HUES64 (cell line): Measurements from ENCODE around the gene IL18R1.

Experiments
- H3K27ac ChIP-seq: 2 replicates; pipeline ENCODE4 v1.7.0; 2013; ENCODE audit warnings: low read depth, low read length, inconsistent platforms
- H3K27me3 ChIP-seq: 2 replicates; pipeline ENCODE4 v1.6.1; 2013; ENCODE audit warnings: mild to moderate bottlenecking, low read length; ENCODE audit not compliant: insufficient read depth
- H3K36me3 ChIP-seq: 2 replicates; pipeline ENCODE4 v1.6.1; 2013; ENCODE audit warnings: mild to moderate bottlenecking, low read length; ENCODE audit not compliant: insufficient read depth
- H3K4me1 ChIP-seq: 2 replicates; pipeline ENCODE4 v1.6.1; 2013; ENCODE audit warnings: mild to moderate bottlenecking, low read length, moderate library complexity; ENCODE audit not compliant: insufficient read depth
- H3K4me3 ChIP-seq: 2 replicates; pipeline ENCODE4 v1.5.1; 2013; ENCODE audit warnings: mild to moderate bottlenecking, low read length, moderate library complexity
- H3K9ac ChIP-seq: 2 replicates; pipeline ENCODE4 v1.6.1; 2013; ENCODE audit warnings: mild to moderate bottlenecking, low read depth, low read length
- H3K9me3 ChIP-seq: 2 replicates; pipeline ENCODE4 v1.6.1; 2013; ENCODE audit warnings: low read depth, low read length; ENCODE audit not compliant: insufficient read depth
- WGBS: fragments of 150-250, 120-280 bp; methylation state at CpG from one replicate; pipeline ENCODE4 v1.1.7; 2013; ENCODE audit warnings: missing lambda C conversion rate; 5-methylcytosine and 5-hydroxymethylcytosine counted together

IL18R1 gene

GRCh38 chr2:102392096-102392495 is 36.5 kb downstream of the IL18R1 start:
- H3K9ac ChIP-seq = no peak overlapping the region
- H3K27me3 ChIP-seq = no peaks in the 10 kb centered on the region
- no peaks in the 10 kb centered on the region for H3K4me1 ChIP-seq
- WGBS = 64% methylated on average over 3 of the region's 3 CpGs
- H3K27ac ChIP-seq = no peak overlapping the region
- H3K36me3 ChIP-seq = no peaks in the 10 kb centered on the region
- no peak overlapping the region for H3K4me3 ChIP-seq
- H3K9me3 ChIP-seq = no peaks in the 10 kb centered on the region

GRCh38 chr2:102392942-102393341 is 37.3 kb downstream of the IL18R1 start:
- no peaks in the 10 kb centered on the region for H3K36me3 ChIP-seq
- H3K27me3 ChIP-seq = no peaks in the 10 kb centered on the region
- no peak overlapping the region for H3K4me3 ChIP-seq
- H3K9me3 ChIP-seq = no peaks in the 10 kb centered on the region
- WGBS = no CpG with 5 or more reads among the region's 1 CpG
- no peak overlapping the region for H3K27ac ChIP-seq
- H3K4me1 ChIP-seq = no peaks in the 10 kb centered on the region
- H3K9ac ChIP-seq = no peak overlapping the region

- Histone ChIP-seq H3K27me3 (no peaks in the 10 kb centered on the region), H3K36me3 (no peaks in the 10 kb centered on the region), H3K9ac (no peak overlapping the region), H3K4me3 (no peak overlapping the region), H3K27ac (no peak overlapping the region), H3K4me1 (no peaks in the 10 kb centered on the region), H3K9me3 (no peaks in the 10 kb centered on the region)
- WGBS = 100% methylated on average over 1 of the region's 2 CpGs
Measured at GRCh38 chr2:102396012-102396411, 40.4 kb downstream of the IL18R1 start.

DNA sequence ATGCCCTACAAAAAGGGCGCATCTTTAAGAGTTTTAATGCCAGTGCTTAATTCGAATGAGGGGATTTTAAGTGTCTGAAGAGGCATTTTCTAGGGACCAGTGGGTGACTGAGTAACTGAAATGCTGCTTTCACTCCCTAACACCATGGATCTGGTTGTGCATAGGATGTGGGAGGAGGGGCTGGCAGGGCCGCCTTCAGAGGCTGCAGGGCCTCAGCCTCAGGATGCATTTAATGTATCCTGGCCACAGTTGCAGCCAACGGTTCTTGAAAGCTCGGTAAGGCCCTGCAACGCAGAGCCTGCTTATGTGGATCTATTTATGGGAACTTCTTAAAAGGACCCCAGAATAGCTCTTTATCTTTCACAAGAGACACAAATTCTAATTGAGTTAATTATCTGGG is 41.6 kb downstream of the IL18R1 start:
- Histone ChIP-seq H3K4me3 (no peak overlapping the region), H3K9me3 (no peaks in the 10 kb centered on the region), H3K36me3 (no peaks in the 10 kb centered on the region), H3K4me1 (no peaks in the 10 kb centered on the region), H3K27me3 (no peaks in the 10 kb centered on the region), H3K9ac (no peak overlapping the region), H3K27ac (no peak overlapping the region)
- WGBS = 82% methylated on average over 6 of the region's 6 CpGs

DNA sequence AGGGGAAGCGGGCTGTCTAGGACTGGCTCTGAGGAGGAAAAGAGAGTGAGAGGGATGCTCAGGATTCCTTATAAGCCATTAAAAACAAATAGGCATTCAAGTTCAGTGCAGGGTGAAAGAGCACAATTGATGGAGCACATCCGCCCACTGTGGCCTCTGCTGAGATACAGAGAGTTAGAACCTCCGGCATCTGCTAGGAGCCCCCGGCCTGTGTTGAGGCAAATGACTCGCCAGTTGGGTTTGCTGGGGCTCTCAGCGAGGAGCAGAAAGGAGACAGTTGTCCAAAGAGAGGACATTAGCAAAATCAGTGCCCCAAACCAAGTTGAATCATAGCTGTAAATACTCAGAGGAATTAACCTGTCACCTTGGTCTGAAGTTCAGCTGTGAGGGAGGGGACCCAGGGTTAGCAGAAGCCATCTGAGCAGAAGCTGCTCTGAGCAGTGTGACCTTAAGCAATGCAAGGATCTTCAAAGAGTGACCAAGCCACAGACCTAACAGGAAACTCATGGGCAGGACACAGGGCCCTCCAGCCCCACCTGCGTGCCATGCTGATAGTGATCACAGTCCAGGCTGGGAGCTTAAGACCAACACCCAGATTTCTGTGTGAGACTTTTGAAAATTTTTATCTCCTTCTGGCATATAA is 44.0 kb downstream of the IL18R1 start:
- H3K9me3 ChIP-seq = no peaks in the 10 kb centered on the region
- WGBS = 91% methylated on average over 7 of the region's 7 CpGs
- no peaks in the 10 kb centered on the region for H3K36me3 ChIP-seq
- no peak overlapping the region for H3K4me3 ChIP-seq
- H3K27me3 ChIP-seq = no peaks in the 10 kb centered on the region
- no peaks in the 10 kb centered on the region for H3K4me1 ChIP-seq
- H3K27ac ChIP-seq = no peak overlapping the region
- no peak overlapping the region for H3K9ac ChIP-seq

- H3K4me1 ChIP-seq = no peaks in the 10 kb centered on the region
- no peak overlapping the region for H3K4me3 ChIP-seq
- H3K27ac ChIP-seq = no peak overlapping the region
- H3K9me3 ChIP-seq = no peaks in the 10 kb centered on the region
- H3K36me3 ChIP-seq = no peaks in the 10 kb centered on the region
- no peaks in the 10 kb centered on the region for H3K27me3 ChIP-seq
- H3K9ac ChIP-seq = no peak overlapping the region
Measured at GRCh38 chr2:102401456-102401855, 45.9 kb downstream of the IL18R1 start.

DNA sequence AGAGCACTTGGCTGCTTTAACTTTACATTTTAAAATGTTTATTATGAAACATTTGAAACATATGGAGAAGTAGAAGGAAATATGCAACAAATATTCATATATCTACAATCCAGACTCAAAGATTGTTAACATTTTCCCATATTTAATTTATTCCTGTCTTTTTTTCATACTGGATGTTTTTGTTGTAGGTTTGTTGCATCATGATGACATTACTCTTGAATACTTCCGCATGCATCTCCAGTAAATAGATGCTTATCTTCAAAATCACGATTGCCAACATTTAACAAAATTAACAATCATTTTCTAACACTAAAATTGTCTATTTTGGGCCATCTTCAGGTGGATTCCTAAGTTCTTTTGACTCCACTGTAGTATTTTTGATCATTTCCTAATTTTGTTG is 46.3 kb downstream of the IL18R1 start:
- Histone ChIP-seq H3K9me3 (no peaks in the 10 kb centered on the region), H3K27ac (no peak overlapping the region), H3K36me3 (no peaks in the 10 kb centered on the region), H3K27me3 (no peaks in the 10 kb centered on the region), H3K4me1 (no peaks in the 10 kb centered on the region), H3K4me3 (no peak overlapping the region), H3K9ac (no peak overlapping the region)
- 98% methylated on average over 2 of the region's 2 CpGs for WGBS

- no peak overlapping the region for H3K4me3 ChIP-seq
- H3K36me3 ChIP-seq = no peaks in the 10 kb centered on the region
- H3K9me3 ChIP-seq = peaks cover 21% of the 10 kb centered on the region
- H3K27me3 ChIP-seq = no peaks in the 10 kb centered on the region
- no peak overlapping the region for H3K27ac ChIP-seq
- 96% methylated on average over 3 of the region's 3 CpGs for WGBS
- H3K9ac ChIP-seq = no peak overlapping the region
- no peaks in the 10 kb centered on the region for H3K4me1 ChIP-seq
Measured at GRCh38 chr2:102410952-102411351, 55.4 kb downstream of the IL18R1 start.

GRCh38 chr2:102412199-102412598 is 56.6 kb downstream of the IL18R1 start:
- 79% methylated on average over 3 of the region's 3 CpGs for WGBS
- Histone ChIP-seq H3K27me3 (no peaks in the 10 kb centered on the region), H3K36me3 (no peaks in the 10 kb centered on the region), H3K4me1 (no peaks in the 10 kb centered on the region), H3K27ac (no peak overlapping the region), H3K9me3 (peaks cover 21% of the 10 kb centered on the region), H3K9ac (no peak overlapping the region), H3K4me3 (no peak overlapping the region)

DNA sequence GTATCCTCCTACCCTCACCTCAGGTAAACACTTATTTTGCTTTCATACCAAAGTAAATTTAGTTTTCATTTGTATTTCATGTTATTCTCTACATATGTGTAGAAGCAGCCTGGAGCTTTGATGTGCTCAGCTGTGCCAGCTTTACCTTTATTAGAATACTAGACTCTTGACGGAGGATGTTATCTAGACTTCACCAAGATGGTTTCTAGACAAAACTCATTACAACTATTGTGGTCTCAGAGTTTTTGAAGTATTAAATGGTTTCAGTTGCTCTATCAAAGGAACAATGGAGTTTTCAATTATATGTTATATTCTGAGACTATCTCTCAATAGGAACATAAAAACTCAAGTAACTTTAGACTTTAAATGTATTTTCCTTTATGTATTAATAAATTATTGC is 62.4 kb downstream of the IL18R1 start:
- H3K9ac ChIP-seq = no peak overlapping the region
- H3K9me3 ChIP-seq = peaks cover 6% of the 10 kb centered on the region; the same call in 1 of the 2 replicates
- no peak overlapping the region for H3K27ac ChIP-seq
- H3K4me3 ChIP-seq = no peak overlapping the region
- no peaks in the 10 kb centered on the region for H3K36me3 ChIP-seq
- WGBS = 100% methylated on average over 1 of the region's 1 CpG
- no peaks in the 10 kb centered on the region for H3K27me3 ChIP-seq
- H3K4me1 ChIP-seq = no peaks in the 10 kb centered on the region

DNA sequence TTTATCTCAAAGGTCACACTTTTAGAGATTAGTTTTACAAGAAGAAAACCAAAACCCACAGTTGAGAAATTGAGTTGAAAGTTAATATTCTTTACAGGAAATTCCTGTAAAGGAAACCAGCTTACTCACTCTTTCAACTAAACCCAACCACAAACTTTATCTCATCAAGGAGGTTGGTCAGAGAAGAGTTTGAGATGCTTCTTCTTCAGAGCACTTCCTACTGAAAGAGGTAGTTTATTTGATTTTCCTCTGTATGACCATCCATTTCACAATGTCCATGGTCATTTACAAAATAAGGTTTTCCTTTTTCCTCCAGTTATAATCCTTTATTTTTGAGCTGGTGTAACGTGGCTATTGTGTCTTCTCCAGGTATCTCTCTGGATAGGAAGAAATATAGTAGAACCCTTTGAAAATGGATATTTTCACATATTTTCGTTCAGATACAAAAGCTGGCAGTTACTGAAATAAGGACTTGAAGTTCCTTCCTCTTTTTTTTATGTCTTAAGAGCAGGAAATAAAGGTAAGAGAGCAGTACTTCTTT is 62.9 kb downstream of the IL18R1 start:
- peaks cover 2% of the 10 kb centered on the region; the same call in 1 of the 2 replicates for H3K9me3 ChIP-seq
- 71% methylated on average over 1 of the region's 2 CpGs for WGBS
- H3K4me3 ChIP-seq = no peak overlapping the region
- H3K27me3 ChIP-seq = no peaks in the 10 kb centered on the region
- no peaks in the 10 kb centered on the region for H3K4me1 ChIP-seq
- no peaks in the 10 kb centered on the region for H3K36me3 ChIP-seq
- no peak overlapping the region for H3K27ac ChIP-seq
- no peak overlapping the region for H3K9ac ChIP-seq

- Histone ChIP-seq H3K27ac (no peak overlapping the region), H3K9me3 (no peaks in the 10 kb centered on the region), H3K4me3 (no peak overlapping the region), H3K36me3 (no peaks in the 10 kb centered on the region), H3K27me3 (no peaks in the 10 kb centered on the region), H3K4me1 (no peaks in the 10 kb centered on the region), H3K9ac (no peak overlapping the region)
- WGBS = 94% methylated on average over 4 of the region's 4 CpGs
Measured at GRCh38 chr2:102420290-102420689, 64.7 kb downstream of the IL18R1 start.
